Hair follicular keratinocyte (primary cell): ENCODE data around the gene ZNF777. TPM values are rescaled to one million over a fixed set of nuclear protein-coding genes. Genes with fewer than 3 reads are reported as not detected.

Experiments used
- total RNA-seq: library from RNA; depleted of rRNA; stranded (reverse); fragments of >200 nt; gene quantifications from 2 replicates; pipeline ENCODE4 v1.2.3, GENCODE V29; 2015

The ZNF777 gene
- 8.4 and 11.5 TPM in 2 replicates for total RNA-seq

GRCh38 chr7:149460493-149461277 lies at the start of gene ZNF777:
Gene ZNF777 (minus strand): TSS chr7:149461062. CDS start chr7:149456022, 5,040 bp downstream.

DNA sequence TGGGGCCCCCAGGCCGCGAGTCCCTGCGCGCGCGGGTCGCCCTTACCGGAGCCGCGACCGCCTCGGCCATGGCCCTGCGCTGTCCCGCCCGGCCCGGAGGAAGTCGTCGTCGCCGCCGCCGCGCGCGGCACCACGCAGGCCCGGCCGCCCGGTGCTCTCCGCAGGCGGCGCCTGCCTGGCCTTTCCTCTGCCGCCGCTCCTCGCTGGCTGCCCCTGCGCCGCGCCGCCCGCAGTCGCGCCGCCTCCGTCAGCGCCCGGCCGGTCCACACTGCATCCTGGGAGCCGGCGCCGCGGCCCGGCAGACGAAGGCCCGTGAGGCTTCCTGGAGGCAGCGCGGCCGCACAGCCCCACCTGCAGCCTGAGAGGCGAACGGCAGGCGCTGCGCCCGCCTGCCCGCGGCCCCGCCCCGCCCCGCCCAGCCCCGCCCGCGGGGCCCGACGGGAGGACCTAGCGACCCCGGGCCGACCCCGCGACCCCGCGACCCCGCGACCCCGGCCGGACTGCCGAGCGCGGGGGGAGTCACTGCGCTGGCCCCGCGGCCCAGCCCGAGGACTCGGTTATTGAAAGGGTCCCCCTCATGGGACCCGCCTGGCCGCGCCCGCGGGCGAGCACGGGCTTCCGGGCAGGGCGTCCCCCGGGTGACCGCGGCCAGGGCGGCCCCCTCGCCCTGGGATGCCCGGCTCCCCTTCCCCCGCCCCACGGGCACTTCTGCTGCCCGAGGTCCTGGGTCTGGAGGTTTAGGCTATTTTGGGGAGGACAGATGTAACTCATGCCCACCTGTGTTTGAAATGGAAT lies 36.8 kb upstream of the ZNF777 start, which contains the start of gene ZNF746:
Gene ZNF746 (minus strand): TSS at position 343 of the 795 bp plus-strand sequence. CDS start 273 bp downstream, at position 70.

Other genes with a start within 250 kb of the ZNF777 start
- gene ZNF212, start 221.4 kb downstream of the ZNF777 start, total RNA-seq: 3.0 and 6.2 TPM in 2 replicates
- gene ZNF783, start 198.9 kb downstream of the ZNF777 start, total RNA-seq: 5.2 and 6.1 TPM in 2 replicates
- 19.2 and 22.9 TPM in 2 replicates for gene ZNF746, start 36.7 kb upstream of the ZNF777 start, total RNA-seq